ENCODE results near the gene PSMA6. TPM values are rescaled to one million over a fixed set of nuclear protein-coding genes. Genes with fewer than 3 reads are reported as not detected.

The PSMA6 gene
- total and polyA plus RNA-seq, 2 of the 8 experiments (the other 6 are each of a cell fraction or from before 2014, with no cell fraction given), result 180 to 238 TPM

GRCh38 chr14:35244542-35244941 is 47.6 kb upstream of the PSMA6 start:
- H3K18ac ChIP-seq (ENCODE audit: extremely low read depth, low read length), result no peak overlapping the region
- H4K8ac ChIP-seq (ENCODE audit: extremely low read depth, insufficient read depth, low read length), result no peak overlapping the region
- H2BK120ac ChIP-seq (replicated peaks; ENCODE audit: low read depth, low read length), result no peak overlapping the region
- no peak overlapping the region for H2BK12ac ChIP-seq (ENCODE audit: low read depth, low read length)
- H3K27ac ChIP-seq (ENCODE audit: low read depth, low read length), result no peak overlapping the region
- H2AK5ac ChIP-seq (ENCODE audit: low read depth, low read length), result no peak overlapping the region
- H3K4me1 ChIP-seq (replicated peaks in 1 of 4; ENCODE audit: control insufficient read depth in 3 of 4, insufficient read depth in 4 of 4, low read length in 3 of 4), result no peaks in the 10 kb centered on the region
- no peaks in the 10 kb centered on the region for H3K79me1 ChIP-seq (ENCODE audit: low read depth, low read length)
- no peaks in the 10 kb centered on the region for H3K23me2 ChIP-seq (ENCODE audit: low read depth, low read length)
- no peak overlapping the region for H3K9ac ChIP-seq (replicated peaks in 1 of 4; ENCODE audit: extremely low read depth in 1 of 4, low read depth in 3 of 4, low read length in 3 of 4)
- H2AFZ ChIP-seq (ENCODE audit: low read length), result no peak overlapping the region
- no peaks in the 10 kb centered on the region for H3K27me3 ChIP-seq (replicated peaks in 1 of 4; ENCODE audit: control insufficient read depth in 3 of 4, extremely low read depth in 1 of 4, insufficient read depth in 3 of 4, low read length in 3 of 4)
- H2BK20ac ChIP-seq (ENCODE audit: low read length), result no peak overlapping the region
- no peak for TF ChIP-seq EZH2 (IDR thresholded peaks at IDR 0.05; ENCODE audit: low read depth, low read length, severe bottlenecking)
- TF ChIP-seq KDM5A (IDR thresholded peaks at IDR 0.05; ENCODE audit: low read length), result no peak
- TF ChIP-seq, protein P1, sequence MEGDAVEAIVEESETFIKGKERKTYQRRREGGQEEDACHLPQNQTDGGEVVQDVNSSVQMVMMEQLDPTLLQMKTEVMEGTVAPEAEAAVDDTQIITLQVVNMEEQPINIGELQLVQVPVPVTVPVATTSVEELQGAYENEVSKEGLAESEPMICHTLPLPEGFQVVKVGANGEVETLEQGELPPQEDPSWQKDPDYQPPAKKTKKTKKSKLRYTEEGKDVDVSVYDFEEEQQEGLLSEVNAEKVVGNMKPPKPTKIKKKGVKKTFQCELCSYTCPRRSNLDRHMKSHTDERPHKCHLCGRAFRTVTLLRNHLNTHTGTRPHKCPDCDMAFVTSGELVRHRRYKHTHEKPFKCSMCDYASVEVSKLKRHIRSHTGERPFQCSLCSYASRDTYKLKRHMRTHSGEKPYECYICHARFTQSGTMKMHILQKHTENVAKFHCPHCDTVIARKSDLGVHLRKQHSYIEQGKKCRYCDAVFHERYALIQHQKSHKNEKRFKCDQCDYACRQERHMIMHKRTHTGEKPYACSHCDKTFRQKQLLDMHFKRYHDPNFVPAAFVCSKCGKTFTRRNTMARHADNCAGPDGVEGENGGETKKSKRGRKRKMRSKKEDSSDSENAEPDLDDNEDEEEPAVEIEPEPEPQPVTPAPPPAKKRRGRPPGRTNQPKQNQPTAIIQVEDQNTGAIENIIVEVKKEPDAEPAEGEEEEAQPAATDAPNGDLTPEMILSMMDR (IDR thresholded peaks at IDR 0.05; ENCODE audit: control extremely low read depth in 1 of 3, insufficient read depth in 1 of 3, low read depth in 1 of 3, low read length in 3 of 3), result no peak
- TF ChIP-seq TCF12 (IDR thresholded peaks at IDR 0.05; ENCODE audit: low read depth, low read length), result no peak
- TF ChIP-seq, protein P2, sequence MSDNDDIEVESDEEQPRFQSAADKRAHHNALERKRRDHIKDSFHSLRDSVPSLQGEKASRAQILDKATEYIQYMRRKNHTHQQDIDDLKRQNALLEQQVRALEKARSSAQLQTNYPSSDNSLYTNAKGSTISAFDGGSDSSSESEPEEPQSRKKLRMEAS (IDR thresholded peaks at IDR 0.05), result no peak
- no peak for TF ChIP-seq CHD1 (IDR thresholded peaks at IDR 0.05; ENCODE audit: low read depth, low read length)
- no peaks in the 10 kb centered on the region for H3K9me3 ChIP-seq (ENCODE audit: insufficient read depth in 2 of 2, low read depth in 1 of 2, low read length in 1 of 2)
- DNase-seq (ENCODE audit: low read depth in 1 of 2, low spot score in 2 of 2), result no peak
- 88% methylated on average over 4 of the region's 4 CpGs; no CpG with 5 or more reads in 1 of the 2 experiments for WGBS, 2 experiments (ENCODE audit: extremely low coverage in 1 of 2, insufficient coverage in 1 of 2, insufficient read length in 1 of 2, insufficient replicate concordance in 2 of 2, low coverage in 1 of 2, low lambda C conversion rate in 2 of 2, missing lambda C conversion rate in 1 of 2)
- H3K4me2 ChIP-seq (ENCODE audit: insufficient read depth in 1 of 2, low read depth in 2 of 2, low read length in 2 of 2), result no peak overlapping the region
- no peak overlapping the region for H3K56ac ChIP-seq (replicated peaks; ENCODE audit: insufficient read length, low read depth, low read length)
- no peak overlapping the region for H3K4ac ChIP-seq (replicated peaks; ENCODE audit: insufficient read length, low read depth, low read length)
- no peaks in the 10 kb centered on the region for H4K20me1 ChIP-seq (replicated peaks in 1 of 2; ENCODE audit: control insufficient read depth in 1 of 2, insufficient read depth in 2 of 2, low read length in 2 of 2)
- FAIRE-seq, result no peak
- H3K23ac ChIP-seq (ENCODE audit: insufficient read length), result no peak overlapping the region
- no peak overlapping the region for H4K5ac ChIP-seq (ENCODE audit: insufficient read length, low read depth, low read length)
- H2BK15ac ChIP-seq (ENCODE audit: low read length), result no peak overlapping the region
- H4K91ac ChIP-seq (replicated peaks; ENCODE audit: insufficient read length, low read length), result no peak overlapping the region
- H2BK5ac ChIP-seq (ENCODE audit: low read depth, low read length), result no peak overlapping the region
- H3K79me2 ChIP-seq (ENCODE audit: control insufficient read depth in 1 of 2, insufficient read depth in 2 of 2, low read length in 2 of 2), result no peaks in the 10 kb centered on the region
- H3K4me3 ChIP-seq (ENCODE audit: extremely low read depth in 1 of 4, insufficient read depth in 2 of 4, low read depth in 3 of 4, low read length in 4 of 4), result no peak overlapping the region
- no peaks in the 10 kb centered on the region for H3K36me3 ChIP-seq (ENCODE audit: control insufficient read depth in 2 of 4, insufficient read depth in 4 of 4, low read length in 3 of 4)
- CTCF ChIA-PET (ENCODE audit: partially characterized antibody), result no interaction called here
- POLR2A ChIA-PET (ENCODE audit: partially characterized antibody), result no interaction called here
- no peak overlapping the region for H3K14ac ChIP-seq (ENCODE audit: insufficient read length)
